Caco-2 (cell line): ENCODE results near the gene ZFP1. TPM values are rescaled to one million over a fixed set of nuclear protein-coding genes. Genes with fewer than 3 reads are reported as not detected.

Experiments
- BruUV-seq: library from RNA; stranded (reverse); fragments of 400-500 nt; replicated peaks from 2 replicates; lab custom pipeline; 2021; lab: Mats Ljungman, UMichigan
- CTCF ChIA-PET: fragments of 300-600 bp; sonication (Branson Sonifier 250); formaldehyde crosslinking; loops from one replicate; lab custom pipeline; 2022; ENCODE audit warnings: antibody characterized with exemption; lab: Charles Lee
- POLR2A ChIA-PET: fragments of 300-600 bp; sonication (Branson Sonifier 250); formaldehyde crosslinking; loops from one replicate; lab custom pipeline; 2022; ENCODE audit warnings: antibody characterized with exemption; lab: Charles Lee
- DNase-seq, 2 experiments: peaks; one replicate each; pipeline versions ENCODE4 v3.0.0 to v3.0.0-alpha.2; 2020 to 2022
- H3K27me3 ChIP-seq: replicated peaks from 2 replicates; pipeline ENCODE4 v1.6.0; 2011; ENCODE audit warnings: low read length; ENCODE audit not compliant: control insufficient read depth, insufficient read depth
- H3K36me3 ChIP-seq: 2 replicates; pipeline ENCODE4 v1.5.1; 2011; ENCODE audit warnings: low read length; ENCODE audit not compliant: control insufficient read depth, insufficient read depth
- H3K4me1 ChIP-seq: fragments of 250-450 bp; sonication (Bioruptor Pico); 2 replicates; pipeline ENCODE4 v1.5.1; 2020; ENCODE audit warnings: mild to moderate bottlenecking
- H3K4me3 ChIP-seq: 2 replicates; pipeline ENCODE4 v1.5.1; 2011; ENCODE audit warnings: low read depth, mild to moderate bottlenecking, control low read depth, low read length
- H3K9me3 ChIP-seq: fragments of 250-450 bp; sonication (Bioruptor Pico); 2 replicates; pipeline ENCODE4 v1.5.1; 2020; ENCODE audit warnings: mild to moderate bottlenecking, moderate library complexity
- H3K27ac Mint-ChIP-seq: one replicate; pipeline ENCODE4 v1.8.0; 2022; ENCODE audit warnings: mixed read lengths; ENCODE audit not compliant: unreplicated experiment
- H3K27me3 Mint-ChIP-seq: one replicate; pipeline ENCODE4 v1.8.0; 2022; ENCODE audit warnings: mixed read lengths; ENCODE audit not compliant: insufficient read depth, unreplicated experiment
- H3K36me3 Mint-ChIP-seq: one replicate; pipeline ENCODE4 v1.8.0; 2022; ENCODE audit warnings: mild to moderate bottlenecking, mixed read lengths; ENCODE audit not compliant: insufficient read depth, unreplicated experiment
- H3K4me1 Mint-ChIP-seq: one replicate; pipeline ENCODE4 v1.8.0; 2022; ENCODE audit warnings: low read depth, mixed read lengths; ENCODE audit not compliant: unreplicated experiment
- H3K4me3 Mint-ChIP-seq: one replicate; pipeline ENCODE4 v1.8.0; 2022; ENCODE audit warnings: mild to moderate bottlenecking, moderate library complexity, mixed read lengths; ENCODE audit not compliant: unreplicated experiment
- H3K9me3 Mint-ChIP-seq: one replicate; pipeline ENCODE4 v1.8.0; 2022; ENCODE audit warnings: mixed read lengths; ENCODE audit not compliant: unreplicated experiment
- intact Hi-C: fragments of 100-400 bp; cut with micrococcal nuclease; formaldehyde crosslinking; loops from one replicate; pipeline ENCODE4 v1.10.0; 2022; ENCODE audit not compliant: unreplicated experiment
- total RNA-seq: library from RNA; stranded (reverse); gene quantifications from 2 replicates; pipeline ENCODE4 v1.2.3, GENCODE V29; 2022
- TF ChIP-seq, protein P1 (sequence below), 2 experiments: fragments of 200-600 bp in 1 of 2; IDR thresholded peaks; 1 replicate in 1 of 2; 2 replicates in 1 of 2; pipeline versions ENCODE4 v1.5.1 to v1.8.0; 2011 to 2022; ENCODE audit warnings: antibody characterized with exemption in 1 of 2, control low read depth in 1 of 2, inconsistent platforms in 1 of 2, low read depth in 1 of 2, low read length in 1 of 2, mild to moderate bottlenecking in 1 of 2, moderate library complexity in 1 of 2; ENCODE audit not compliant: insufficient read depth in 1 of 2, severe bottlenecking in 1 of 2, unreplicated experiment in 1 of 2

Gene ZFP1
- total RNA-seq, 1 experiment from 2014 or later, result 11.4 TPM

DNA sequence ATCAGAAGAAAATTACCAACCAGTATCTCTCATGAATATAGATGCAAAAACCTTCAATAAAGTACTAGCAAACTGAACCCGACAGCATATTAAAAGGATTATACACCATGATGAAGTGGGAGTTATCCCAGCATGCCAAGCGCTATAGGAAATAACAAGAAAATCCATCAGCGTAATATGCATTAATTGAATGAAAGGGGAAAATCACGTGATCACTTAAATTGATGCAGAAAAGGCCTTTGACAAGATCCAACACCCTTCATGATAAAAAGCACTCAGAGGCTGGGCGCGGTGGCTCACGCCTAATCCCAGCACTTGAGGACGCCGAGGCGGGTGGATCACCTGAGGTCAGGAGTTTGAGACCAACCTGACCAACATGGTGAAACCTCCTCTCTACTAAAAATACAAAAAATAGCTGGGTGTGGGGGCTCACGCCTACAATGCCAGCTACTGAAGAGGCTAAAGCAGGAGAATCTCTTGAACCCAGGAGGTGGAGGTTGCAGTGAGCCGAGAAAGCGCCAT lies 53.8 kb downstream of the ZFP1 start:
- Mint-ChIP-seq H3K4me1 (peaks cover 11% of the 10 kb centered on the region), H3K36me3 (peaks cover 6% of the 10 kb centered on the region), H3K4me3 (no peak overlapping the region), H3K27me3 (peaks cover 3% of the 10 kb centered on the region), H3K27ac (no peak overlapping the region), H3K9me3 (no peaks in the 10 kb centered on the region)
- Histone ChIP-seq H3K4me1 (no peaks in the 10 kb centered on the region), H3K36me3 (no peaks in the 10 kb centered on the region), H3K27me3 (no peaks in the 10 kb centered on the region), H3K4me3 (no peak overlapping the region), H3K9me3 (no peaks in the 10 kb centered on the region)
- POLR2A ChIA-PET, result interaction anchor here (0.6 kb wide), 1 partner anchor 106 kb away, joined by 4 read pairs; no protein-coding TSS in a partner anchor
- CTCF ChIA-PET, result no interaction called here
- peak in 1 of 2 experiments; percentile 12 for DNase-seq
- TF ChIP-seq, protein P1, sequence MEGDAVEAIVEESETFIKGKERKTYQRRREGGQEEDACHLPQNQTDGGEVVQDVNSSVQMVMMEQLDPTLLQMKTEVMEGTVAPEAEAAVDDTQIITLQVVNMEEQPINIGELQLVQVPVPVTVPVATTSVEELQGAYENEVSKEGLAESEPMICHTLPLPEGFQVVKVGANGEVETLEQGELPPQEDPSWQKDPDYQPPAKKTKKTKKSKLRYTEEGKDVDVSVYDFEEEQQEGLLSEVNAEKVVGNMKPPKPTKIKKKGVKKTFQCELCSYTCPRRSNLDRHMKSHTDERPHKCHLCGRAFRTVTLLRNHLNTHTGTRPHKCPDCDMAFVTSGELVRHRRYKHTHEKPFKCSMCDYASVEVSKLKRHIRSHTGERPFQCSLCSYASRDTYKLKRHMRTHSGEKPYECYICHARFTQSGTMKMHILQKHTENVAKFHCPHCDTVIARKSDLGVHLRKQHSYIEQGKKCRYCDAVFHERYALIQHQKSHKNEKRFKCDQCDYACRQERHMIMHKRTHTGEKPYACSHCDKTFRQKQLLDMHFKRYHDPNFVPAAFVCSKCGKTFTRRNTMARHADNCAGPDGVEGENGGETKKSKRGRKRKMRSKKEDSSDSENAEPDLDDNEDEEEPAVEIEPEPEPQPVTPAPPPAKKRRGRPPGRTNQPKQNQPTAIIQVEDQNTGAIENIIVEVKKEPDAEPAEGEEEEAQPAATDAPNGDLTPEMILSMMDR (IDR thresholded peaks at IDR 0.05; ENCODE audit: insufficient read depth in 1 of 2, low read depth in 1 of 2, low read length in 1 of 2, severe bottlenecking in 1 of 2, unreplicated experiment in 1 of 2), result no peak
- BruUV-seq, result no TSS peak
- intact Hi-C loops, result no loop called here

DNA sequence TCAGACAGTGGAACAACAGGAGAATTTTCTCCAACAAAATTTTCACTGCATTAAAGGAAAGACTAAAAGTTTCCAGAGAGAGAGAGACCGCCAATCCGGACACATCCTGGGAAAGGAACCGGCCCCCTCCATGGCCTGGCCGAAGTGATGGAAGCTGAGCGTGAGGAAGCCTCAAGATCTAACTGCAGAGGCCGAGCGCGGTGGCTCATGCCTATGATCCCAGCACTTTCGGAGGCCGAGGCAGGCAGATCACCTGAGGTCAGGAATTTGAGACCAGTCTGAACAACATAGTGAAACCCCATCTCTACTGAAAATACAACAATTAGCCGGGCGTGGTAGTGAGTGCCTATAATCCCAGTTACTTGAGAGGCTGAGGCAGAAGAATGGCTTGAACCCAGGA lies 54.8 kb downstream of the ZFP1 start:
- H3K9me3 ChIP-seq, result no peaks in the 10 kb centered on the region
- no peaks in the 10 kb centered on the region for H3K36me3 ChIP-seq
- Mint-ChIP-seq H3K4me3 (no peak overlapping the region), H3K4me1 (peaks cover 5% of the 10 kb centered on the region), H3K27ac (no peak overlapping the region), H3K9me3 (no peaks in the 10 kb centered on the region), H3K36me3 (peaks cover 6% of the 10 kb centered on the region), H3K27me3 (peaks cover 3% of the 10 kb centered on the region)
- ChIA-PET POLR2A (no interaction called here), CTCF (interaction anchor here (1.1 kb wide), 1 partner anchor 17 kb away, joined by 4 read pairs; no protein-coding TSS in a partner anchor)
- no peak for DNase-seq
- H3K4me1 ChIP-seq, result no peaks in the 10 kb centered on the region
- H3K27me3 ChIP-seq, result no peaks in the 10 kb centered on the region
- H3K4me3 ChIP-seq, result no peak overlapping the region
- TF ChIP-seq, protein P1 (IDR thresholded peaks at IDR 0.05; ENCODE audit: insufficient read depth in 1 of 2, low read depth in 1 of 2, low read length in 1 of 2, severe bottlenecking in 1 of 2, unreplicated experiment in 1 of 2), result no peak
- BruUV-seq, result no TSS peak
- intact Hi-C loops, result no loop called here

DNA sequence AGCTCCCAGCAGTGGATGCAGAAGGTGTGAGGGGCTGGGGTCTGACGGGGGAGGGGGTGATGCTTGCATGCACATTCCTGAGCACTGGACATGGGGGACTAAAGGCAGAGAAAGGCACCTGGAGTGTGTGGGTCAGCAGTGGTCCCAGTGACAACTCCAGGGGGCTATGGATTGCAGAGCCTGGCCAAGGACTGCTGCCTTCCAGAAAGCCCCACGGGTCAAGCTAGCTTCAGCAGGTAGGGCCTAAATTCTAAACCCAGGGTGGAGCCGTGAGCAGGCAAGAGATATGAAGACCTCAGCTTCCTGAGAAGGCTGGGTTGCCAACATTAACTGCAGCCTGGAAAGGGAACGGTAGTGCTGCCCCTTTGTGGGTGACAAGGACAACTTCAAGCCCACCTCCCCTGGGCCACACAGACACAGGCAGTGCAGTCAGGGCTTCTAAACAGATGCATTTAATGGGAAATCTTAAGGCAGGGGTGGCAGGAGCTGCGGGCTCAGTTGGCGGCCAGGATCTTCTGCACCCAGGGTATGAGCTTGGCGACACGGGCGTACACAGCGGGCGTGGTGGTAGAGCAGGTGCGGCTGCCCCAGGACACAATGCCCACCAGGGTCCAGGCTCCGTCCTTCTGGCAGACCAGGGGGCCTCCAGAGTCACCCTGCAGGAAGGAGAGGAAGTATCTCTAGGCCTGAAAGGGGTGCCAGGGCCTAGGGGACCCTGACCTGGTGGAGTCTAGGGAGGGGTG lies 55.5 kb downstream of the ZFP1 start:
- Histone ChIP-seq H3K27me3 (no peaks in the 10 kb centered on the region), H3K9me3 (no peaks in the 10 kb centered on the region), H3K36me3 (no peaks in the 10 kb centered on the region), H3K4me3 (no peak overlapping the region), H3K4me1 (no peaks in the 10 kb centered on the region)
- peaks cover 3% of the 10 kb centered on the region for H3K27me3 Mint-ChIP-seq
- H3K4me3 Mint-ChIP-seq, result no peak overlapping the region
- H3K9me3 Mint-ChIP-seq, result no peaks in the 10 kb centered on the region
- CTCF ChIA-PET, result interaction anchor here (1.1 kb wide), 1 partner anchor 17 kb away, joined by 4 read pairs; no protein-coding TSS in a partner anchor
- no peaks in the 10 kb centered on the region for H3K4me1 Mint-ChIP-seq
- no TSS peak for BruUV-seq
- TF ChIP-seq, protein P1 (IDR thresholded peaks at IDR 0.05; ENCODE audit: insufficient read depth in 1 of 2, low read depth in 1 of 2, low read length in 1 of 2, severe bottlenecking in 1 of 2, unreplicated experiment in 1 of 2), result no peak
- H3K27ac Mint-ChIP-seq, result no peak overlapping the region
- DNase-seq, result no peak
- peaks cover 6% of the 10 kb centered on the region for H3K36me3 Mint-ChIP-seq
- POLR2A ChIA-PET, result no interaction called here
- intact Hi-C loops, result no loop called here
